HEK293 (cell line): ENCODE data around the gene RGMA.

ENCODE experiments used
- KLF1 ChIP-seq: fragments of 450-650 bp; formaldehyde crosslinking; IDR thresholded peaks from 2 replicates; pipeline ENCODE4 v1.5.1; 2016; ENCODE audit warnings: missing biosample characterization, missing genetic modification characterization
- ZNF394 ChIP-seq: fragments of 450-650 bp; formaldehyde crosslinking; IDR thresholded peaks from 2 replicates; pipeline ENCODE4 v1.5.1; 2016; ENCODE audit warnings: missing biosample characterization, missing genetic modification characterization, mild to moderate bottlenecking, moderate library complexity, borderline replicate concordance
- ZNF544 ChIP-seq: fragments of 450-650 bp; formaldehyde crosslinking; IDR thresholded peaks from 2 replicates; pipeline ENCODE4 v1.5.0; 2017; ENCODE audit warnings: missing biosample characterization, missing genetic modification characterization

- no peak for TF ChIP-seq ZNF544 (tag by site-specific recombination)
- TF ChIP-seq ZNF394 (tag by site-specific recombination), result no peak
- TF ChIP-seq KLF1 (tag by site-specific recombination), result no peak
These were observed 2.2 kb downstream of the RGMA start for GRCh38 chr15:93086791-93087190.
